Loucy (cell line): ENCODE data around the gene TNFRSF8.

ENCODE experiments used
- EZH2phosphoT487 ChIP-seq: fragments of 200-600 bp; IDR thresholded peaks from 2 replicates; pipeline ENCODE4 v1.6.1; 2018; ENCODE audit warnings: antibody characterized with exemption, mild to moderate bottlenecking, moderate library complexity, borderline replicate concordance
- TF ChIP-seq, protein P1 (sequence below): fragments of 200-600 bp; sonication (generic); conservative IDR thresholded peaks from 2 replicates; pipeline ENCODE4 v1.5.1; 2014; ENCODE audit warnings: mild to moderate bottlenecking, antibody characterized with exemption, low read length

DNA sequence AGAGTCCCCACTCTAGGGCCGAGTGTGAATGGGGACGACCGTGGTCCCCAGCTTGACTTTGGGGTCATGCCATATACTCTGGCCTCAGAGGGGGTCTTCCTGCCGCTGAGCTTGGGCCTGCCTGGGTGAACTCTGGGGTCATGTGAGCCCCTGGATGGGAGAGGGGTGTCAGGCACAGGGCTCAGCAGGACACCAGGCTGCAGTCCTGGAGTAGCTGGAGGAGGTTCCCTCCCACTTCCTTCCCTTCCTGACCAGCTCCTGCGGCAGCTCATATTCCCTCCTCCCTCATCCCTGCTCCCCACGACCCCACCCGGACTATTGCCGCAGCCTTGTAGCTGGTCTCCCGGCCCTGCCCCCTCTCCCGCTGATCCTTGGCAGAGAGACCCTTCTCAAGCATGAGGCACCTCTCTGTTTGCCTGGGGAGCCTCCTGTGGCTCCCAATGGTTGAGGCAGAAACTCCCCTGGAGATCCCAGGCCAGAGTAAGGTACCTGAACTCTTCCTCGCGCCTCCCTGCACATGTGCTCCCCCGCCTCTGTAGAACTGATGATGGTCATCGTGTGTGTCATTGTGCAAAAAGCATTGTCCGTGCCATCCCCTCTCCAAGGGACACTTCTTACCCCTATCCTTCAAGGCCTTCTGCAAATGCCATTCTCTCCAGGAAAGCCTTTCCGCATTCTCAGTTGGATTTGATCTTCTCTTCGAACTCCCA lies 105.5 kb downstream of the TNFRSF8 start:
- TF ChIP-seq, protein P1, sequence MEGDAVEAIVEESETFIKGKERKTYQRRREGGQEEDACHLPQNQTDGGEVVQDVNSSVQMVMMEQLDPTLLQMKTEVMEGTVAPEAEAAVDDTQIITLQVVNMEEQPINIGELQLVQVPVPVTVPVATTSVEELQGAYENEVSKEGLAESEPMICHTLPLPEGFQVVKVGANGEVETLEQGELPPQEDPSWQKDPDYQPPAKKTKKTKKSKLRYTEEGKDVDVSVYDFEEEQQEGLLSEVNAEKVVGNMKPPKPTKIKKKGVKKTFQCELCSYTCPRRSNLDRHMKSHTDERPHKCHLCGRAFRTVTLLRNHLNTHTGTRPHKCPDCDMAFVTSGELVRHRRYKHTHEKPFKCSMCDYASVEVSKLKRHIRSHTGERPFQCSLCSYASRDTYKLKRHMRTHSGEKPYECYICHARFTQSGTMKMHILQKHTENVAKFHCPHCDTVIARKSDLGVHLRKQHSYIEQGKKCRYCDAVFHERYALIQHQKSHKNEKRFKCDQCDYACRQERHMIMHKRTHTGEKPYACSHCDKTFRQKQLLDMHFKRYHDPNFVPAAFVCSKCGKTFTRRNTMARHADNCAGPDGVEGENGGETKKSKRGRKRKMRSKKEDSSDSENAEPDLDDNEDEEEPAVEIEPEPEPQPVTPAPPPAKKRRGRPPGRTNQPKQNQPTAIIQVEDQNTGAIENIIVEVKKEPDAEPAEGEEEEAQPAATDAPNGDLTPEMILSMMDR, result no peak
- TF ChIP-seq EZH2phosphoT487, result no peak
